IPS DF 6.9 (cell line): ENCODE results near the gene AQP3.
"Not testable (repeated sequence)": the region's sequence is repeated elsewhere in the genome, so short reads cannot be mapped to it uniquely, and the experiment has no call there.

Experiments
- DNase-seq: peaks from one replicate; pipeline ENCODE4 v3.0.0-alpha.2; 2013; ENCODE audit warnings: low read depth, low spot score
- H3K27ac ChIP-seq: one replicate; pipeline ENCODE4 v1.5.1; 2013; ENCODE audit warnings: low read length, control low read depth
- H3K27me3 ChIP-seq: 2 replicates; pipeline ENCODE4 v1.6.1; 2013; ENCODE audit warnings: mild to moderate bottlenecking, low read length; ENCODE audit not compliant: control insufficient read depth, insufficient read depth
- H3K36me3 ChIP-seq: 2 replicates; pipeline ENCODE4 v1.6.1; 2013; ENCODE audit warnings: low read length; ENCODE audit not compliant: control insufficient read depth, insufficient read depth
- H3K4me1 ChIP-seq: 2 replicates; pipeline ENCODE4 v1.6.1; 2013; ENCODE audit warnings: low read length; ENCODE audit not compliant: control insufficient read depth, insufficient read depth
- H3K4me3 ChIP-seq: 2 replicates; pipeline ENCODE4 v1.5.1; 2013; ENCODE audit warnings: mild to moderate bottlenecking, low read length
- H3K9me3 ChIP-seq: 2 replicates; pipeline ENCODE4 v1.6.1; 2013; ENCODE audit warnings: low read length, inconsistent platforms; ENCODE audit not compliant: control insufficient read depth, insufficient read depth
- WGBS: extraction: QIAGEN DNeasy Blood & Tissue Kit; methylation state at CpG from one replicate; pipeline ENCODE4 v1.1.7; 2013; ENCODE audit warnings: mixed read lengths, missing lambda C conversion rate; ENCODE audit not compliant: insufficient read length, insufficient coverage; 5-methylcytosine and 5-hydroxymethylcytosine counted together

Gene AQP3

GRCh38 chr9:33397801-33398200 lies 49.6 kb downstream of the AQP3 start:
- H3K9me3 ChIP-seq, H3K4me1 ChIP-seq, H3K4me3 ChIP-seq, H3K36me3 ChIP-seq, H3K27ac ChIP-seq, DNase-seq, H3K27me3 ChIP-seq: not testable (repeated sequence)
- WGBS, result no CpG with 5 or more reads among the region's 4 CpGs

- H3K4me3 ChIP-seq, H3K27me3 ChIP-seq, H3K9me3 ChIP-seq, H3K36me3 ChIP-seq, H3K27ac ChIP-seq, DNase-seq, H3K4me1 ChIP-seq: not testable (repeated sequence)
- no CpG with 5 or more reads among the region's 15 CpGs for WGBS
These were observed 52.1 kb downstream of the AQP3 start for GRCh38 chr9:33395159-33395879.

- not testable (repeated sequence) for H3K36me3 ChIP-seq, H3K27me3 ChIP-seq, H3K9me3 ChIP-seq, DNase-seq, H3K4me3 ChIP-seq, H3K4me1 ChIP-seq, H3K27ac ChIP-seq
- WGBS, result no CpG with 5 or more reads among the region's 3 CpGs
These were observed 53.4 kb downstream of the AQP3 start for GRCh38 chr9:33393986-33394385.

- no peak overlapping the region for H3K27ac ChIP-seq
- DNase-seq, result no peak
- no peaks in the 10 kb centered on the region for H3K36me3 ChIP-seq
- H3K9me3 ChIP-seq, result no peaks in the 10 kb centered on the region
- H3K27me3 ChIP-seq, result no peaks in the 10 kb centered on the region
- H3K4me1 ChIP-seq, result no peaks in the 10 kb centered on the region
- no CpG with 5 or more reads among the region's 11 CpGs for WGBS
- H3K4me3 ChIP-seq, result no peak overlapping the region
These were observed 53.8 kb downstream of the AQP3 start for GRCh38 chr9:33393581-33393980.

GRCh38 chr9:33392591-33393021 lies 54.8 kb downstream of the AQP3 start:
- H3K9me3 ChIP-seq, H3K27me3 ChIP-seq, H3K4me1 ChIP-seq, H3K27ac ChIP-seq, DNase-seq, H3K36me3 ChIP-seq, H3K4me3 ChIP-seq: not testable (repeated sequence)
- no CpG with 5 or more reads among the region's 7 CpGs for WGBS
